HG02678 (cell line): ENCODE results near the gene FAM98A.
A peak's percentile ranks its signal among the peaks of the same experiment; 100 is the strongest.

ENCODE experiments used
- ATAC-seq: cut with Tn5 transposase; IDR thresholded peaks from one replicate; pipeline ENCODE4 v1.9.1; 2021; ENCODE audit warnings: mild to moderate bottlenecking, moderate library complexity; ENCODE audit not compliant: unreplicated experiment

Gene FAM98A

GRCh38 chr2:33599175-33599942 lies at the start of gene FAM98A:
TSS of gene FAM98A (minus strand) at chr2:33599299. CDS start at chr2:33599221, 78 bp downstream.
- ATAC-seq: peak; percentile 91

DNA sequence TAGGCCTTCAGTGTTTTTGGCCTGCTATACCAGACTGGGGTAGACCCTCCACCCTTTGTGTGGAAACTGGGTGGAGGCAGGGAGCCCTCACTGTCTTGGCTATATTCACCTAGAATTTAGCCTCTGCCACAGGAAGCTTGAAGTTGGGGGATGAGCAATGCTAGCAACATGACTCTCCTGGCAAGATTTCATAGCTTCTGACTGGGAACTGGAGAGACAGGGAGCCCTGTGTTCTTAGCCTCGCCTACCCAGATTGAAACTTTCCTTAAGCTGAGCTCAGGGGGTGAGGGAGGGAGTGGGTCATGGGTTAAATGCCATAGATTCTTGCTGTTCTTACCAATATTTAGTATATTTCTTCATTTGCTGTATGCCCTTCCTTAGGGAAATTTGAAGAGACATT lies 46.8 kb upstream of the FAM98A start:
- ATAC-seq: no peak

- ATAC-seq: no peak
Measured at GRCh38 chr2:33644215-33644614, 45.1 kb upstream of the FAM98A start.

DNA sequence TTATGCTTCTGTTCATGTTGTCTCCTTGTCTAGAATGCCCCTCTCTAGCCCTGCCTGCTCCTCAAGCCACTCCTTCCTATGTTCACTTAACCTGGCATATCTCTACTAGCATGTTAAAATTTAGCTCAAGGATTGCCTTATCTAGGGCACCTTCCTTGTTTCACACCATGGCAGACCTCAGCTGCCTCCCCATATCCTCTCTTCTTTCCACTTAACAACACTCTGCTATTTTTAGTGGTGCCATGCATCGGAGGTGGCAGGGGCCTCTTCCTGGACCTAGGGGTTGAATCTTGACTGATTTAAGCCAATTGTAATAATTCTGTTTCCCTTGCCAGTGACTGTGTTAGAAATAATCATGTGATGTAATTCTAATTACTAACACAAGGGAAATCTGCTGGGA lies 36.9 kb upstream of the FAM98A start:
- no peak for ATAC-seq

- ATAC-seq: no peak
Measured at GRCh38 chr2:33634261-33634910, 35.3 kb upstream of the FAM98A start.

DNA sequence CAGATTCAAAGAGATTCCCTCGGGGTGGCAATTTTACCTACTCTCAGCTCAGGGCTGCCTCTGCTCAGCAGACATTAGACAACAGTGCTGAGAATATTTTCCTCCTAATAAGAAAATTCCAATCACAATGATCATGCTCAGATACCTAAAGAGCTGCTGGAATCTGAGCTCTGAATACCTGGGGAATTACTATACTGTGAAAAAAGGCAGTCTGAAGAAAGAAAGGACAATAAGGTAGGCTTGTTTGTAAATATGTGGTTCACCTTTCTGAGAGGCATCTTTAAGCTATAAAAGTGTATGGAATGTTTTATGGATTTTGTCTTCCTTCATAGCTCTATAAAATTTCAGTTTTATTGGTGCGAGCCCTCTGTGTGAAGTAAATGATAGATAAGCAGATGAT lies 34.2 kb upstream of the FAM98A start:
- ATAC-seq: no peak

- ATAC-seq: no peak
Measured at GRCh38 chr2:33632831-33633230, 33.7 kb upstream of the FAM98A start.

DNA sequence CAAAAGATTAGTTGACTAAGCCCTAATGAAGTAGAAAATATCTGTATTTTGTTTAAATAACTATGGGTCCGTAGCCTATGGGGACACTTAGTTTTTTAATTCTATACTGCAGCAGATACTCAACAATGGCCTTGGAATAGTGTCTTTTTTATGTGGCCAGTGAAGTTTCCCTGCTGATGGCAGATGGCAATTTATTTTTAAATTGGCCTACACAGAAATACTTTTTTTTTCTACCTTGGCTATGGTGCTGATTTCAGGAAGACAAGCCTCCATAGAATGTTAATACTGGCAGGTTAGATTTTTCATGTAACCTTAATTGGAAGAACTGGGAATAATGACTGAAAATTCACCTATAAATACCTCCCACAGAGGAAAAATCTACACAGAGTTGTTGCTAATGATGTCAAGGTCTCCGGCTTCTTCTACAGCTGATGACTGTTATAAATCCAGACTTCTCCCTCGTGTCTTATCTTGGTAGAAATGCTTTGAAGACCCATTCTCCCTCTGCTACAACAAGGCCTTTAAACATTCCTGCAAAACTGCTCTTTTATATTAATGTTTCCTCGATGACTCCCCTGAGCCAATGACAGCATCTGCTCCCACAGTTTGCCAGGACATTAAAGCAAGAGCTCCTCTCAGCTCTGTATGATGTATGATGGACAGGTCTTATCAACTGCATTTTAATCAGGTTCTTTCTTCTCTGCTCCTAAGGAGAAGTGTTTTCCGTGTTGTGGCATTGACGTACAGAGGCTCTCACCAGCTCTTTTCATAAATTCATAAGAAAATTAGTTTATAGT lies 29.1 kb upstream of the FAM98A start:
- no peak for ATAC-seq

DNA sequence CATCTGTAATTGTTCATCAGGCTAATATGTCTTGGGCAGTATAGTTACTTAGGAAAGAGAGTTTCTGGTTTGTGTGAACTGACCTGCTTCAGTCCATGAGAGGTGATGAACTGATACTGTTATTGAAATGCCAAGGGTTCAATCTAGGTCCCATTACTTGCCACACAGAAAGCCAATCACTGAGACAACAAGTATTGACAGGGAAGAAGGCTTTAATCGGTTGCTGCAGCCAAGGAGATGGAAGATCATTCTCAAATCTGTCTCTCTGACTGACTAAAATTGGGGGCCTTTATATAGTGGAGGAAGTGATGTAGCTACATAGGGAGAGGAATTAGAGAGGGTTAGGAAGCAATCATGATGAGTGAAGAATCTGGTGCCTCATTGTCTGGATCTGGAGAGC lies 19.9 kb upstream of the FAM98A start:
- ATAC-seq: no peak

DNA sequence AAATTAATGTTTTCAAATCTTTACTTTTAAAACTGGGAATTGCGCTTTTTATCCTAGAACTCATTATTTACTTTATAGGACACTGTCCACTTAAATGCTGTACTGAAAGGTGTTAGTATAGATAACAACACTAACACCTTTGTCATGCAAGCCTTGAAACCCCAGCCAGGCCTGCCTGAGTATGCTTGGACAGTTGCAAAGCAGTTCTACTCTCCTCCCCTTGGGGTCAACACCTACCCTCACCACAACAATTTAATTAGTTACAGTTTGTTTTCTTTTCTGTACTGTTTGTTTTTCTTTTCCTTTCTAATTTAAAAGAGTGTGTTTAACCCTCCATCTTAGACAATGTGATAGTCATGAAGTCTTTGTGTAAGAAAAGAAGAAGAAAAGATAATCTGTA lies 18.9 kb upstream of the FAM98A start:
- no peak for ATAC-seq

GRCh38 chr2:33617401-33617800 lies 18.3 kb upstream of the FAM98A start:
- no peak for ATAC-seq

GRCh38 chr2:33616873-33617272 lies 17.8 kb upstream of the FAM98A start:
- no peak for ATAC-seq

DNA sequence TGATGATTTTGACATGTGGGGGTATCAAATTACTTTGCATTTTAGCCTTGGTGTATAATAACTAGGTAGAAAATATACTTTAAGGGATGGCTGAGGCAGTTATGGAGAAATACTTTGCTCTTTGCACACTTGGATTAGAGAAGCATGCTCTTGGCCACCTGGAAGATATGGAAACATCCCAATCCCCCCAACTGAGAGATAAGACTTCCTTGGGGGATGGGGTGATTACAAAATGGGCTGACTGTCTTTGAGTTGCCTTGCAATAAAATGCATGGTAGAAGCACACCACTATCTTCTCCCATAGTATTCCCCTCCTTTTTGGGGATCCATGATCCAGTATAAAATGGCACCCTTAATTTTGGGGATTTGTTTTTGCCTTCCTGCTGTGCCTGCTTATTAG lies 15.1 kb upstream of the FAM98A start:
- ATAC-seq: no peak

DNA sequence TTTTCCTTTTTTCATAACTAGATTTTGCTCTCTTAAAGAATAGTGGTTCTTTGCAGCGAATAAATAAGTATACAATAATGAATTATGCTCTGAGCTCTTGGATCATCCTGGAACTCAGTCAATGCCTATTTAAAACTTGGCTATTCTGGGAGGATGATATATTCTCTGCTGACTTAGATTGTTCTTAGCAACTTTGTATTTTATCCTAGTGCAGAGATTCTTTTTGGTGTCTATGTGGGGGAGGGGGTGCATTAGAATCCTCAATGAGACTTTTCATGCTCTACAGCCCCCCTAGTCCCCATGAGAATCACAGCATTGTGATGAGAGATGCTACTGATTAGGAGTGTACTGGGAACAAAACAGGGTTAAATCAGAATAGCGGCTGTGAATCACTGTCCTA lies 8.8 kb upstream of the FAM98A start:
- ATAC-seq: no peak

GRCh38 chr2:33607251-33607721 lies 8.2 kb upstream of the FAM98A start:
- no peak for ATAC-seq

- no peak for ATAC-seq
Measured at GRCh38 chr2:33606622-33607021, 7.5 kb upstream of the FAM98A start.

GRCh38 chr2:33606100-33606499 lies 7.0 kb upstream of the FAM98A start:
- ATAC-seq: no peak

- ATAC-seq: no peak
Measured at GRCh38 chr2:33605056-33605455, 6.0 kb upstream of the FAM98A start.

DNA sequence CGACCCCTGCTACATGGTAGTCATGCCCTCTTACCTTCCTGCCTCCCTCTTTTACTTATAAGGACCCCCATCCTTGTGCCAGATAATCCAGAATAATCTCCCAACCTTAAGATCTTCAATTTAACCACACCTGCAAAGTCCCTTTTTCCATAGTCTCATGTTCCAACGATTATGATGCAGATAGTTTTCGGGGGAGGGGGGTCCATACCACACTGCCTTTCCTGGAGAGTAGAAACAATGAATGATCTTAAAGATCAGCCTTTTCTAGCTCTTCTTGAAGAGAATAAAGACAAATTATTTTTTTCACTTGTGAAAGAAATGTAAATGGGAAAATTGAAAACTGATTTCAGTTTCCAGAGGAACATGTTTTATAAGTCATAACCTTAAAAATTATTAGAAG lies 4.3 kb upstream of the FAM98A start:
- ATAC-seq: no peak

DNA sequence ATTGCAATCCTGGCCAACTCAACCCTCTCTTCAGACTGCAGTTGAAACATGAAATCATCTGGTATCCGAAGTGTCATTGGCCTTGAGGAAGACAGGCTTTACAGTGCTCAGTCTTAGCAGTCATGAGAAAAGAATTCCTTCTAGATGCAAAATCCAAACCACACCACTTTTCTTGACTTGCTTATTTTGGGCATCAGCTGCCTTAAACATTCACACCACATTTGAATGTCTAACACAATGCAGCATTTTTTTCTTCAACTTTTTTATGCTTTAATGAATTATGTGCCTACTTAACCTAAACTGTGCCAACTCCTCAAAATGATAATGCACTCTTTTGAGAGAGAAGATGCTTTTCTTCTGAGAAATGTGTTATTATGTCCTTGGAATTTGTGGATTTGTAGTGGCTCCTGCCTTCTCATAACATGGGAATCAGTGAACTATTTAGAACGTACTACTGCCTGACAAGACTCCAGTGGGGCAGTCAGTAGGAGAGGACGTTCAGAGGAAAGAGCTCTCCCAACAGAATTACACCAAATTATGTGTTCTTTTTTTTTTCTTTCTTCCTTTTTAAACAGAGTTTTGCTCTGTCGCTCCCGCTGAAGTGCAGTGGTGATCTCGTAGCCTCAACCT lies 3.2 kb upstream of the FAM98A start:
- ATAC-seq: no peak

DNA sequence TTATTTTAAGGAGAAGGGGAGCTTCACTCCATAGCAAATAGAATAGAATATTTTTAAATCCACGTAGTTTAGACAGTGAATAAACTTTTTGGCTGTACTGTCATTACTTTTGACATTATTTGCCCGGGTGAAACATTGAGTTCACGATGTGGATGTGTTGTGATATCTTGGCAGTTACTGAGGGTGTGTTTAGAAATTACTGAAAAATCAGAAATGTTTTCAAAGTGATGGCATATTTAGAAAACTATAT lies 769 bp upstream of the FAM98A start:
- ATAC-seq: no peak
